Epithelial cell of proximal tubule (primary cell): ENCODE data around the gene ISL1. TPM values are rescaled to one million over a fixed set of nuclear protein-coding genes. Genes with fewer than 3 reads are reported as not detected.

Source experiments
- DNase-seq: peaks from one replicate; pipeline ENCODE4 v3.0.0-alpha.2; 2011; ENCODE audit warnings: low read depth
- H3K4me3 ChIP-seq: 2 replicates; pipeline ENCODE4 v1.5.1; 2011; ENCODE audit warnings: low read depth, mild to moderate bottlenecking, low read length
- total RNA-seq: library from RNA; depleted of rRNA; stranded (reverse); fragments of >200 nt; gene quantifications from 2 replicates; pipeline ENCODE4 v1.2.3, GENCODE V29; 2015
- TF ChIP-seq, protein P1 (sequence below): conservative IDR thresholded peaks from 2 replicates; pipeline ENCODE4 v1.5.1; 2012; ENCODE audit warnings: low read depth, mild to moderate bottlenecking, low read length

ISL1 gene
- not detected in 2 replicates for total RNA-seq

DNA sequence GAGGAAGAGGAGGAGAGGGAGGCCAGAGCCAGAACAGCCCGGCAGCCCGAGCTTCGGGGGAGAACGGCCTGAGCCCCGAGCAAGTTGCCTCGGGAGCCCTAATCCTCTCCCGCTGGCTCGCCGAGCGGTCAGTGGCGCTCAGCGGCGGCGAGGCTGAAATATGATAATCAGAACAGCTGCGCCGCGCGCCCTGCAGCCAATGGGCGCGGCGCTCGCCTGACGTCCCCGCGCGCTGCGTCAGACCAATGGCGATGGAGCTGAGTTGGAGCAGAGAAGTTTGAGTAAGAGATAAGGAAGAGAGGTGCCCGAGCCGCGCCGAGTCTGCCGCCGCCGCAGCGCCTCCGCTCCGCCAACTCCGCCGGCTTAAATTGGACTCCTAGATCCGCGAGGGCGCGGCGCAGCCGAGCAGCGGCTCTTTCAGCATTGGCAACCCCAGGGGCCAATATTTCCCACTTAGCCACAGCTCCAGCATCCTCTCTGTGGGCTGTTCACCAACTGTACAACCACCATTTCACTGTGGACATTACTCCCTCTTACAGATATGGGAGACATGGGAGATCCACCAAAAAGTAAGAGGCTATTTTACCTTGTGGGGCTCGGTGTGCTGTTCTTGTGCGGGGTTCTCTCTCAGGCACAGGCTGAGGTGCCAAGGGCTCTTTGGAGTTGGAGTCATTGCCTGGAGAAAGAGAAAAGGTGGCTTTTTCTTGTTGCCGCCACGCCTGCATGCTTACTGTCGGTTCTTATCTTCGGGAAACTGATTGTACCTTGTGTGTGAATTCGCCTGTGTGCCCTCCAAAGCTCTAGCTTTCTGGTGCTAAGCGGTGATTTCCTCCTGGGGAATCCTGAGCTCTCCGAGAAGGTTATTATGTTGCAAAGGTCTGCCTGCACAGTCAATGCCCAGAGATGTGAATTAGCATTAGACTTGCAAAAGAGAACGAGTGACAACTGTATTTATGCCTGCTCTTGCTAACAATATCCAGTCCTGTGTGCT, at the start of gene ISL1:
ISL1 (plus strand) TSS at position 318 of the 991 bp plus-strand sequence; CDS start at position 542, 224 bp downstream.
- TF ChIP-seq, protein P1, sequence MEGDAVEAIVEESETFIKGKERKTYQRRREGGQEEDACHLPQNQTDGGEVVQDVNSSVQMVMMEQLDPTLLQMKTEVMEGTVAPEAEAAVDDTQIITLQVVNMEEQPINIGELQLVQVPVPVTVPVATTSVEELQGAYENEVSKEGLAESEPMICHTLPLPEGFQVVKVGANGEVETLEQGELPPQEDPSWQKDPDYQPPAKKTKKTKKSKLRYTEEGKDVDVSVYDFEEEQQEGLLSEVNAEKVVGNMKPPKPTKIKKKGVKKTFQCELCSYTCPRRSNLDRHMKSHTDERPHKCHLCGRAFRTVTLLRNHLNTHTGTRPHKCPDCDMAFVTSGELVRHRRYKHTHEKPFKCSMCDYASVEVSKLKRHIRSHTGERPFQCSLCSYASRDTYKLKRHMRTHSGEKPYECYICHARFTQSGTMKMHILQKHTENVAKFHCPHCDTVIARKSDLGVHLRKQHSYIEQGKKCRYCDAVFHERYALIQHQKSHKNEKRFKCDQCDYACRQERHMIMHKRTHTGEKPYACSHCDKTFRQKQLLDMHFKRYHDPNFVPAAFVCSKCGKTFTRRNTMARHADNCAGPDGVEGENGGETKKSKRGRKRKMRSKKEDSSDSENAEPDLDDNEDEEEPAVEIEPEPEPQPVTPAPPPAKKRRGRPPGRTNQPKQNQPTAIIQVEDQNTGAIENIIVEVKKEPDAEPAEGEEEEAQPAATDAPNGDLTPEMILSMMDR = no peak
- peak within 1 kb of the TSS; percentile 53 for H3K4me3 ChIP-seq
- no peak for DNase-seq

DNA sequence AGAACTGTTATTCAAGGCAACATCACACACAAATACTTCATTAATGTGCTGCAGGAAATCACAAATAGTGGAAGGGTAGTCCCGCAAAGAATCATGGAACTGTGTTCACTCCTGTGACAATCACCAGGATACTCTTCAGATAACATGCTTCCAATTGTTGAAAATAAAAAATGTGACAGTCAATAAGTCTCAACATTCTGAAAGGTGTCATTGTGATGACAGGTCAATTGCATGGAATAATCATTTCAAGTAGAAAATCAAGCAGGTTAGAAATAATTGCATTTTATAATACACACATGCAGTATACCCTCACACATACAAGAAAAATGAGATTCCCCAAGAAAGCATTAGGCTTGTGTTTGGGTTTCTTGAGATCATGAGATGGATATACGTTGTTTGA, 46.4 kb upstream of the ISL1 start:
- TF ChIP-seq, protein P1 = no peak
- H3K4me3 ChIP-seq = no peak overlapping the region
- no peak for DNase-seq

DNA sequence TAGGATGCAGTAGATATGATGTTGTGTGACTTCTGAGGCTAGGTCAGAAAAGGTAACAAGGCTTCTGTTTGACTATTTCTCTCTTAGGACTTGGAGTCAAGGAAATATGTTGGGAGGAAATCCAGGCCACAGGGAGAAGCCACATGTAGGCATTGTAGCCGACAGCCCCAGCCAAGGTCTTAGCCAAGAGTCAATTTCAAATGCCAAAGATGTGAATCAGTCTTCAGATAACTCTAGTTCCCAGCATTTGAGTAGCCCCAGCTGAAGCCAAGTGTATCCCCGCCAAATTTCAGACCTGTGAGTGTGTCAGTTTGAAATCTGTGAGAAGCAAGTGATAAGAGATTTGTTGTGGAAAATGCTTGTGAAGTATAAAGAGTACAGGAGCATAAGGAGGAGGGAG, 38.1 kb upstream of the ISL1 start:
- TF ChIP-seq, protein P1 = no peak
- no peak overlapping the region for H3K4me3 ChIP-seq
- DNase-seq = no peak

DNA sequence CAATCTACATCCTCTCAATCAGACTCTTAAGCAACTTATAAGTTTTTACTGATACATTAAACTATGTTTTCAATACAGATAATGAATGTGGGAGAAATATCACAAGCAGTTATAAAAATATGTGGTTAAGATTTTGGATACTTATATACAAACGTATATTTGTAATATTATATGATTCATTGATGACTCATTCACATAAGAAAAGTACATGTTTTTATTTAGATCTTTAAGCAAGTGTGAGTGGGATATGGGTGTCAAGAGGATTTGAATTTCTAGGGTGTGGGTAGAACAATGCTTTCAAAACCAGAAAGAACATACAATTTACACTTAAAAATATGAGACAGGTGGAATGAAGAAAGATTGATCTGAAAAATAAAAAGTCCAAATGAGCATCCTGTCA, 36.1 kb upstream of the ISL1 start:
- TF ChIP-seq, protein P1 = no peak
- no peak for DNase-seq
- no peak overlapping the region for H3K4me3 ChIP-seq

DNA sequence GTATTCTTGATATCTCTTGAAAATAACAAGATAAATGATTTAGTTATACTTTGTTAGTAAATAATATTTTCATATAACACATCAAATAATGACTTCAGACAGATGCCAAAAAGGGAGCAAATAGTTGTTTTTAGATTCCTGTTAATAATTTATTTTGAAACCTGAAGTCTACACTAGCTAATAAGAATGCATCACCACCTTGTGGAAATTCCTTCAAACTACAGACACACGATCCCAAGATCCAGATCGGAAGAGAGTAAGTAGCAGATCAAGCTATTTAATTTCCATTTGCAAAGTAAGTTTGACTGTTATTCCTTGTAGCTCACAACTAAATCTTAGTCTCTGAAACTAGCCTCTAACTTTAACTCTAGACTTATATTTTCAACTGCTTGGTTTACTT, 35.5 kb upstream of the ISL1 start:
- TF ChIP-seq, protein P1 = peak; percentile 11
- DNase-seq = no peak
- H3K4me3 ChIP-seq = no peak overlapping the region

DNA sequence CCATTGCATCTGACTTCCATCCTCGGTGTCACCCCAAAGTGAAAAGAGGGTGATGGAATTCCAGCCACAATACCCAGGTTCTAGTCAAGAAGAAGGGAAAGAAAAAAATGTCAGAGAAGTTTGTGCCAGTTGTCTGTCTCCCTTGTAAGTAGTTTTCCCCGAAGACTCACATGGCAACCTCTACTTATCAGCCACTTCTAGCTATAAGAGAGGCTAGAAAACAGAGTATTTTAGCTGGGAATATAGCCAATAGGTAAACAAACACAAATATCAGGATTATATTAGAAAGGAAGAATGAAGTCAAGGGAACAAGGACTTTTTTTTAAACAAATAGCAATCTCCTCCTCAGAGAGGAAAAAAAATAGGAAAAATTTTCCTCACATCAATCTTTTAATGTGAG, 12.2 kb upstream of the ISL1 start:
- H3K4me3 ChIP-seq = no peak overlapping the region
- TF ChIP-seq, protein P1 = no peak
- no peak for DNase-seq
